ENCODE data around the gene SNTA1. TPM values are rescaled to one million over a fixed set of nuclear protein-coding genes. Genes with fewer than 3 reads are reported as not detected.
"Not testable (repeated sequence)": the region's sequence is repeated elsewhere in the genome, so short reads cannot be mapped to it uniquely, and the experiment has no call there.

The SNTA1 gene
- polyA plus RNA-seq, 3 donors = 0.56 to 0.93 (median 0.63) TPM

DNA sequence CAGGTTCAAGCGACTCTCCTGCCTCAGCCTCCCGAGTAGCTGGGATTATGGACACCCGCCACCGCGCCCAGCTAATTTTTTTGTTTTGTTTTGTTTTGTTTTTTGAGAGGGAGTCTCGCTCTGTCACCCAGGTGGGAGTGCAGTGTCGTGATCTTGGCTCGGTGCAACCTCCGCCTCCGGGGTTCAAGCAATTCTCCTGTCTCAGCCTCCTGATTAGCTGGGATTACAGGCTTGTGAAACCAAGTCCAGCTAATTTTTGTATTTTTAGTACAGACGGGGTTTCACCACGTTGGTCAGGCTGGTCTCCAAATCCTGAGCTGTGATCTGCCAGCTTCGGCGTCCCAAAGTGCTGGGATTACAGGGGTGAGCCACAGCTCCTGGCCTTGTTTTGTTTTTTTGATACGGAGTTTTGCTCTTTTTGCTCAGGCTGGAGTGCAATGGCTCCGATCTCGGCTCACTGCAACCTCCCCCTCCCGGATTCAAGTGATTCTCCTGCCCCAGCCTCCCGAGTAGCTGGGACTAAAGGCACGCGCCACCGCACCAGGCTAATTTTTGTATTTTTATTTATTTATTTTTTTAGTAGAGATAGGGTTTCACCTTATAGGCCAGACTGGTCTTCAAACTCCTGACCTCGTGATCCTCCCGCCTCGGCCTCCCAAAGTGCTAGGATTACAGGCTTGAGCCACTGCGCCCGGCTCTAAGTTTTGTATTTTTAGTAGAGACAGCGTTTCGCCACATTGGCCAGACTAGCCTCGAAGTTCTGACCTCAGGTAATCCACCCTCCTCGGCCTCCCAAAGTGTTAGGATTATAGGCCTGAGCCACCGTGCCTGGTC is 45.3 kb upstream of the SNTA1 start:
- Histone ChIP-seq H3K4me1 (ENCODE audit: control insufficient read depth in 1 of 2, insufficient read depth in 2 of 2, low read length in 2 of 2) (peaks cover 12 to 15% of the 10 kb centered on the region in 2 donors), H3K27ac (ENCODE audit: low read depth in 1 of 2, low read length in 2 of 2) (peak overlapping the region; percentile 91 to 97), H3K4me3 (replicated peaks in 1 of 3; ENCODE audit: low read depth in 2 of 3, low read length in 3 of 3) (peak overlapping the region; percentile 58 to 72 (median 61)), H3K4me2 (replicated peaks; ENCODE audit: extremely low read depth, low read length, poor library complexity, severe bottlenecking) (peak overlapping the region; percentile 70), H2AFZ (ENCODE audit: insufficient read depth, low read depth, low read length, poor library complexity, severe bottlenecking) (peak overlapping the region; percentile 81), H3K9ac (ENCODE audit: insufficient read depth, low read length, poor library complexity, severe bottlenecking) (peak overlapping the region; percentile 88), H3K79me2 (ENCODE audit: insufficient read depth, low read length) (peaks cover 35% of the 10 kb centered on the region)
- not testable (repeated sequence) for H3K27me3 ChIP-seq (ENCODE audit: control insufficient read depth in 2 of 2, insufficient read depth in 2 of 2, low read length in 2 of 2); H3K9me3 Mint-ChIP-seq; H3K4me3 Mint-ChIP-seq; H3K9me3 ChIP-seq (replicated peaks in 1 of 2; ENCODE audit: control insufficient read depth in 1 of 2, insufficient read depth in 1 of 2, low read length in 2 of 2); DNase-seq; H4K20me1 ChIP-seq (ENCODE audit: insufficient read depth, low read length); H3K36me3 Mint-ChIP-seq; H3K36me3 ChIP-seq (replicated peaks in 1 of 2; ENCODE audit: control insufficient read depth in 1 of 2, insufficient read depth in 2 of 2, low read length in 2 of 2); H3K27me3 Mint-ChIP-seq (ENCODE audit: low read depth in 3 of 3)
- Mint-ChIP-seq H3K4me1 (peaks cover 18% of the 10 kb centered on the region), H3K27ac (peak overlapping the region; percentile 78 to 97 (median 89))
- WGBS (ENCODE audit: insufficient coverage) = 96% methylated on average over 22 of the region's 32 CpGs
- intact Hi-C loops (cut with micrococcal nuclease) = loop anchor here (5.0 to 10.0 kb wide), 2 partner anchors 176 to 503 kb away; partner anchors contain the start of genes ACTL10 (in 2 of the 2), C20orf144 (in 2 of the 2) and RALY (in 1 of the 2)

DNA sequence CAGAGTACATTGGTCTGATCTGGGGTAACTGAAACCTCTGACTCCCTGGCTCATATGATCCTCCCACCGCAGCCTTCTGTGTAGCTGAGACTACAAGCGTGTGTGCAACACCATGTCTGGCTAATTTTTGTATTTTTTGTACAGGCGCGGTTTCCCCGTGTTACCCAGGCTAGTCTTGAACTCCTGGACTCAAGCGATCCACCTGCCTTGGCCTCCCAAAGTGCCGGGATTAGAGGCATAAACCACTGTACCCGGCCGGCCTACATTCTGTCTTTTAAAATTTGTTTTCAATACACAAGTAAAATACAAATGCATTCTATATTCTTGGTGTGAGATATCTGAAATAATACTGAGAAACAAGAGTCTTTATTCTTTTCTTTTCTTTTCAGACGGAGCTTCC is 44.6 kb upstream of the SNTA1 start:
- no peak overlapping the region for H3K4me2 ChIP-seq (replicated peaks; ENCODE audit: extremely low read depth, low read length, poor library complexity, severe bottlenecking)
- TF ChIP-seq, protein P1, sequence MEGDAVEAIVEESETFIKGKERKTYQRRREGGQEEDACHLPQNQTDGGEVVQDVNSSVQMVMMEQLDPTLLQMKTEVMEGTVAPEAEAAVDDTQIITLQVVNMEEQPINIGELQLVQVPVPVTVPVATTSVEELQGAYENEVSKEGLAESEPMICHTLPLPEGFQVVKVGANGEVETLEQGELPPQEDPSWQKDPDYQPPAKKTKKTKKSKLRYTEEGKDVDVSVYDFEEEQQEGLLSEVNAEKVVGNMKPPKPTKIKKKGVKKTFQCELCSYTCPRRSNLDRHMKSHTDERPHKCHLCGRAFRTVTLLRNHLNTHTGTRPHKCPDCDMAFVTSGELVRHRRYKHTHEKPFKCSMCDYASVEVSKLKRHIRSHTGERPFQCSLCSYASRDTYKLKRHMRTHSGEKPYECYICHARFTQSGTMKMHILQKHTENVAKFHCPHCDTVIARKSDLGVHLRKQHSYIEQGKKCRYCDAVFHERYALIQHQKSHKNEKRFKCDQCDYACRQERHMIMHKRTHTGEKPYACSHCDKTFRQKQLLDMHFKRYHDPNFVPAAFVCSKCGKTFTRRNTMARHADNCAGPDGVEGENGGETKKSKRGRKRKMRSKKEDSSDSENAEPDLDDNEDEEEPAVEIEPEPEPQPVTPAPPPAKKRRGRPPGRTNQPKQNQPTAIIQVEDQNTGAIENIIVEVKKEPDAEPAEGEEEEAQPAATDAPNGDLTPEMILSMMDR (IDR thresholded peaks at IDR 0.05) = no peak
- H3K27ac Mint-ChIP-seq = peak overlapping the region in 6 of 7 donors; percentile 10 to 97 (median 56)
- H3K4me1 ChIP-seq (ENCODE audit: control insufficient read depth in 1 of 2, insufficient read depth in 2 of 2, low read length in 2 of 2) = peaks cover 12 to 15% of the 10 kb centered on the region in 2 donors
- peaks cover 4% of the 10 kb centered on the region for H4K20me1 ChIP-seq (ENCODE audit: insufficient read depth, low read length)
- peaks cover 16% of the 10 kb centered on the region for H3K4me1 Mint-ChIP-seq
- intact Hi-C loops (cut with micrococcal nuclease) = loop anchor here (5.0 to 10.0 kb wide), 2 partner anchors 177 to 504 kb away; partner anchors contain the start of genes ACTL10 (in 2 of the 2), C20orf144 (in 2 of the 2) and RALY (in 1 of the 2)
- no peaks in the 10 kb centered on the region for H3K36me3 ChIP-seq (replicated peaks in 1 of 2; ENCODE audit: control insufficient read depth in 1 of 2, insufficient read depth in 2 of 2, low read length in 2 of 2)
- peaks cover 28% of the 10 kb centered on the region for H3K79me2 ChIP-seq (ENCODE audit: insufficient read depth, low read length)
- no peak overlapping the region for H3K4me3 ChIP-seq (replicated peaks in 1 of 3; ENCODE audit: low read depth in 2 of 3, low read length in 3 of 3)
- H3K4me3 Mint-ChIP-seq = no peak overlapping the region
- no peak overlapping the region for H3K27ac ChIP-seq (ENCODE audit: low read depth in 1 of 2, low read length in 2 of 2)
- peaks cover 1 to 3% of the 10 kb centered on the region in 2 donors for H3K36me3 Mint-ChIP-seq
- peaks cover 0 to 3% (median 0%) of the 10 kb centered on the region in 7 donors for H3K9me3 Mint-ChIP-seq
- no peak overlapping the region for H3K9ac ChIP-seq (ENCODE audit: insufficient read depth, low read length, poor library complexity, severe bottlenecking)
- H3K27me3 Mint-ChIP-seq (ENCODE audit: low read depth in 3 of 3) = peaks cover 0 to 2% (median 0%) of the 10 kb centered on the region in 3 donors
- no peak for DNase-seq
- no peaks in the 10 kb centered on the region for H3K9me3 ChIP-seq (replicated peaks in 1 of 2; ENCODE audit: control insufficient read depth in 1 of 2, insufficient read depth in 1 of 2, low read length in 2 of 2)
- 96% methylated on average over 5 of the region's 10 CpGs for WGBS (ENCODE audit: insufficient coverage)
- no peaks in the 10 kb centered on the region for H3K27me3 ChIP-seq (ENCODE audit: control insufficient read depth in 2 of 2, insufficient read depth in 2 of 2, low read length in 2 of 2)
- H2AFZ ChIP-seq (ENCODE audit: insufficient read depth, low read depth, low read length, poor library complexity, severe bottlenecking) = peak overlapping the region; percentile 22

DNA sequence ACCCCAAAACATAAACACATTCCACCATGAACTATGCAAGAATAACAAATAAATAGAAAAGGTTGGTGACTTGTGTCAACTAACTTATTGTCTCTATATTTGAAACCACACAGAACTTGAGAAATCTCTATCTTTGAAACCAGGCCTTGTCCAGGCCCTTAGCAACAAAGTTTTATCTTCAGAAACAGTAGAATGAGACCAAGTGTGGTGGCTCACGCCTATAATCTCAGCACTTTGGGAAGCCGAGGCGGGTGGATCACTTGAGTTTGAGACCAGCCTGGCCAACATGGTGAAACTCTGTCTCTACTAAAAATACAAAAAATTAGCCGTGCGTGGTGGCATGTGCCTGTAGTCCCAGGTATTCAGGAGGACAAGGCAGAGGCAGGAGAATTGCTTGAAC is 39.6 kb upstream of the SNTA1 start:
- H3K27ac ChIP-seq (ENCODE audit: low read depth in 1 of 2, low read length in 2 of 2); H3K36me3 Mint-ChIP-seq; H3K36me3 ChIP-seq (replicated peaks in 1 of 2; ENCODE audit: control insufficient read depth in 1 of 2, insufficient read depth in 2 of 2, low read length in 2 of 2); H3K4me1 Mint-ChIP-seq; H3K4me1 ChIP-seq (ENCODE audit: control insufficient read depth in 1 of 2, insufficient read depth in 2 of 2, low read length in 2 of 2); H3K27ac Mint-ChIP-seq; H3K9ac ChIP-seq (ENCODE audit: insufficient read depth, low read length, poor library complexity, severe bottlenecking); H3K4me3 ChIP-seq (replicated peaks in 1 of 3; ENCODE audit: low read depth in 2 of 3, low read length in 3 of 3); H3K27me3 ChIP-seq (ENCODE audit: control insufficient read depth in 2 of 2, insufficient read depth in 2 of 2, low read length in 2 of 2); H3K9me3 ChIP-seq (replicated peaks in 1 of 2; ENCODE audit: control insufficient read depth in 1 of 2, insufficient read depth in 1 of 2, low read length in 2 of 2); H2AFZ ChIP-seq (ENCODE audit: insufficient read depth, low read depth, low read length, poor library complexity, severe bottlenecking); H3K79me2 ChIP-seq (ENCODE audit: insufficient read depth, low read length); H4K20me1 ChIP-seq (ENCODE audit: insufficient read depth, low read length); H3K4me2 ChIP-seq (replicated peaks; ENCODE audit: extremely low read depth, low read length, poor library complexity, severe bottlenecking); DNase-seq; H3K9me3 Mint-ChIP-seq; H3K27me3 Mint-ChIP-seq (ENCODE audit: low read depth in 3 of 3); H3K4me3 Mint-ChIP-seq: not testable (repeated sequence)
- intact Hi-C loops (cut with micrococcal nuclease) = loop anchor here (10.0 kb wide), 1 partner anchor 182 kb away; the partner anchor contains the start of genes ACTL10 (in 2 of the 2) and C20orf144 (in 2 of the 2)
- 100% methylated on average over 3 of the region's 5 CpGs for WGBS (ENCODE audit: insufficient coverage)

Data from CD14-positive monocyte (primary cell).